HEK293T (cell line): Measurements from ENCODE around the gene GMNN.

Source experiments
- CTCF ChIA-PET: fragments of 350-600 bp; formaldehyde crosslinking; extraction: SDS; loops from one replicate; lab custom pipeline; 2021; ENCODE audit warnings: antibody characterized with exemption, inconsistent platforms; lab: Yijun Ruan, JAX
- POLR2A ChIA-PET: fragments of 350-600 bp; formaldehyde crosslinking; extraction: SDS; loops from one replicate; lab custom pipeline; 2020; ENCODE audit warnings: antibody characterized with exemption, inconsistent platforms; lab: Yijun Ruan, JAX
- DNase-seq: peaks from one replicate; pipeline ENCODE4 v3.0.0; 2012; ENCODE audit warnings: mixed read lengths; ENCODE audit errors: extremely low spot score
- ARNT ChIP-seq: fragments of 450-650 bp; IDR thresholded peaks from 2 replicates; pipeline ENCODE4 v1.6.1; 2017; ENCODE audit warnings: mild to moderate bottlenecking
- BHLHE40 ChIP-seq: fragments of 450-650 bp; IDR thresholded peaks from 2 replicates; pipeline ENCODE4 v1.6.1; 2016; ENCODE audit warnings: mild to moderate bottlenecking, moderate library complexity, borderline replicate concordance
- CTBP1 ChIP-seq: fragments of 450-650 bp; IDR thresholded peaks from 2 replicates; pipeline ENCODE4 v1.6.1; 2016; ENCODE audit warnings: borderline replicate concordance
- ELF4 ChIP-seq: fragments of 450-650 bp; IDR thresholded peaks from 2 replicates; pipeline ENCODE4 v1.6.1; 2017; ENCODE audit warnings: antibody characterized with exemption
- FOXA1 ChIP-seq: fragments of 450-650 bp; IDR thresholded peaks from 2 replicates; pipeline ENCODE4 v1.6.1; 2016; ENCODE audit warnings: mild to moderate bottlenecking
- FOXK2 ChIP-seq: fragments of 450-650 bp; IDR thresholded peaks from 2 replicates; pipeline ENCODE4 v1.6.1; 2016; ENCODE audit warnings: mild to moderate bottlenecking
- FOXM1 ChIP-seq: fragments of 450-650 bp; IDR thresholded peaks from 2 replicates; pipeline ENCODE4 v1.6.1; 2017; ENCODE audit warnings: mild to moderate bottlenecking, borderline replicate concordance
- HDGF ChIP-seq: fragments of 450-650 bp; IDR thresholded peaks from 2 replicates; pipeline ENCODE4 v1.6.1; 2017; ENCODE audit warnings: antibody characterized with exemption, borderline replicate concordance
- L3MBTL2 ChIP-seq: fragments of 450-650 bp; conservative IDR thresholded peaks from 2 replicates; pipeline ENCODE4 v1.6.1; 2016; ENCODE audit warnings: mild to moderate bottlenecking
- LEF1 ChIP-seq: fragments of 450-650 bp; IDR thresholded peaks from 2 replicates; pipeline ENCODE4 v1.6.1; 2017; ENCODE audit warnings: mild to moderate bottlenecking, borderline replicate concordance
- NFRKB ChIP-seq: fragments of 450-650 bp; IDR thresholded peaks from 2 replicates; pipeline ENCODE4 v1.6.1; 2016; ENCODE audit warnings: mild to moderate bottlenecking, moderate library complexity
- PKNOX1 ChIP-seq: fragments of 450-650 bp; IDR thresholded peaks from 2 replicates; pipeline ENCODE4 v1.6.1; 2016
- SP1 ChIP-seq: fragments of 450-650 bp; IDR thresholded peaks from 2 replicates; pipeline ENCODE4 v1.6.1; 2017
- SUZ12 ChIP-seq: fragments of 450-650 bp; IDR thresholded peaks from 2 replicates; pipeline ENCODE4 v1.6.1; 2016; ENCODE audit warnings: mild to moderate bottlenecking
- TARDBP ChIP-seq: fragments of 450-650 bp; IDR thresholded peaks from 2 replicates; pipeline ENCODE4 v1.6.1; 2016
- ZNF384 ChIP-seq: fragments of 450-650 bp; IDR thresholded peaks from 2 replicates; pipeline ENCODE4 v1.6.1; 2016

The GMNN gene

DNA sequence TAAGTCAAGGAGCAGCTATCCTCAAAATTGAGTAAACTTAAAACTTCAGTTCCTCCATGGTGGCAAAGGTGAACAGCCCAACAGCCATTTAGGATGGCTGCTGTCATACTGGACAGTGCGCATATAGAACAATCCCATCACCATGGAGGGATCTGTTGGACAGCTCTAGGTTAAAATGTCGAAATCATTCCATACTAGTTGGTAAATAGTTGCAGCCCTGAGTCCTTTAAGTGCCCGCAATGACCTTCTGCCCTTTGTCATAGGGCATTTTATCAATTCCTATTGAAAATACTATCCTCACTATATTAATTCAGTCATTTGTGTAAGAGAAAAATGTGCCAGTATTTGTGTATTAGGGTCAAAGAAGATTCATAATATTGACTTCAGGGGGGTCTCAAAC, 32.8 kb downstream of the GMNN start:
- no peak for DNase-seq
- POLR2A ChIA-PET: interaction anchor here (1.4 kb wide), 1 partner anchor 11 kb away, joined by 3 read pairs; no protein-coding TSS in a partner anchor
- TF ChIP-seq BHLHE40 (no peak), SP1 (no peak), ELF4 (no peak), PKNOX1 (no peak), FOXA1 (no peak), HDGF (no peak), SUZ12 (no peak), LEF1 (no peak), ARNT (no peak), CTBP1 (no peak), TARDBP (no peak)
- CTCF ChIA-PET: no interaction called here

- CTCF ChIA-PET: no interaction called here
- DNase-seq: no peak
- POLR2A ChIA-PET: no interaction called here
- TF ChIP-seq HDGF (no peak), ELF4 (no peak), PKNOX1 (no peak), ZNF384 (no peak), SP1 (no peak), NFRKB (no peak), CTBP1 (no peak), FOXM1 (no peak), ARNT (no peak), BHLHE40 (no peak), LEF1 (no peak), SUZ12 (no peak), TARDBP (no peak), FOXA1 (no peak), L3MBTL2 (no peak), FOXK2 (no peak)
These were observed 35.0 kb downstream of the GMNN start for GRCh38 chr6:24809728-24810127.

DNA sequence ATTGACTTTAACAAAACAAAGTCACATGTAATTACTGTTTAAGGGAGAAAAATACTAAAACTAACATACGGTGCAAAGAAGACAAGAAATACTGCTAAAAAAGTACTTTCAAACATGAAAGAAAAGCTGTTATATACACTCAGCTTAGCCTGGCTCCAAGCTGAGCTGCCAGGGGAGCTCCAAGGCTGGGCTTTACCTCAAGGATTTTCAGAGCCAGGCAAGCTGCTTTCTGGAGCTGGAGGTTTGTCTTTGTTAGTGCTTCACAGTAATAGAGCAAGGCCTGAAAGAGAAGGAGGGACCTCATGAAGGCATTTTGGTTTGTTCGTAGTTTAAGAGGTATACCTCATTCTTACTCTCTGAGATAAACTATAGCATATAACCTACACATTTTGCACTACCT, 43.6 kb downstream of the GMNN start:
- no peak for DNase-seq
- CTCF ChIA-PET: no interaction called here
- POLR2A ChIA-PET: interaction anchor here (1.0 kb wide), 1 partner anchor 10 kb away, joined by 3 read pairs; no protein-coding TSS in a partner anchor
- TF ChIP-seq SUZ12 (no peak), FOXK2 (no peak), LEF1 (no peak), SP1 (no peak), NFRKB (no peak), HDGF (no peak), ARNT (no peak), PKNOX1 (no peak), L3MBTL2 (no peak)

- ChIA-PET POLR2A (interaction anchor here (0.9 kb wide), 1 partner anchor 327 kb away, joined by 3 read pairs; the partner anchor contains the start of gene ALDH5A1), CTCF (no interaction called here)
- DNase-seq: no peak
- no peak for TF ChIP-seq TARDBP
- TF ChIP-seq L3MBTL2: no peak
- no peak for TF ChIP-seq SP1
- TF ChIP-seq SUZ12: no peak
- no peak for TF ChIP-seq ARNT
- no peak for TF ChIP-seq ZNF384
- no peak for TF ChIP-seq FOXM1
- no peak for TF ChIP-seq ELF4
- TF ChIP-seq LEF1: no peak
- TF ChIP-seq HDGF: no peak
- TF ChIP-seq PKNOX1: no peak
- no peak for TF ChIP-seq FOXK2
- TF ChIP-seq CTBP1: no peak
- TF ChIP-seq BHLHE40: no peak
- no peak for TF ChIP-seq FOXA1
- no peak for TF ChIP-seq NFRKB
These were observed 47.2 kb downstream of the GMNN start for GRCh38 chr6:24821860-24822444.

GRCh38 chr6:24822696-24823095, 48.0 kb downstream of the GMNN start:
- no peak for DNase-seq
- ChIA-PET CTCF (no interaction called here), POLR2A (interaction anchor here (0.9 kb wide), 1 partner anchor 328 kb away, joined by 3 read pairs; the partner anchor contains the start of gene ALDH5A1)
- TF ChIP-seq ARNT (no peak), FOXA1 (no peak), ZNF384 (no peak), L3MBTL2 (no peak), PKNOX1 (no peak), FOXK2 (no peak), NFRKB (no peak)
